Measurements from ENCODE around the gene DPYSL4.

Gene DPYSL4

DNA sequence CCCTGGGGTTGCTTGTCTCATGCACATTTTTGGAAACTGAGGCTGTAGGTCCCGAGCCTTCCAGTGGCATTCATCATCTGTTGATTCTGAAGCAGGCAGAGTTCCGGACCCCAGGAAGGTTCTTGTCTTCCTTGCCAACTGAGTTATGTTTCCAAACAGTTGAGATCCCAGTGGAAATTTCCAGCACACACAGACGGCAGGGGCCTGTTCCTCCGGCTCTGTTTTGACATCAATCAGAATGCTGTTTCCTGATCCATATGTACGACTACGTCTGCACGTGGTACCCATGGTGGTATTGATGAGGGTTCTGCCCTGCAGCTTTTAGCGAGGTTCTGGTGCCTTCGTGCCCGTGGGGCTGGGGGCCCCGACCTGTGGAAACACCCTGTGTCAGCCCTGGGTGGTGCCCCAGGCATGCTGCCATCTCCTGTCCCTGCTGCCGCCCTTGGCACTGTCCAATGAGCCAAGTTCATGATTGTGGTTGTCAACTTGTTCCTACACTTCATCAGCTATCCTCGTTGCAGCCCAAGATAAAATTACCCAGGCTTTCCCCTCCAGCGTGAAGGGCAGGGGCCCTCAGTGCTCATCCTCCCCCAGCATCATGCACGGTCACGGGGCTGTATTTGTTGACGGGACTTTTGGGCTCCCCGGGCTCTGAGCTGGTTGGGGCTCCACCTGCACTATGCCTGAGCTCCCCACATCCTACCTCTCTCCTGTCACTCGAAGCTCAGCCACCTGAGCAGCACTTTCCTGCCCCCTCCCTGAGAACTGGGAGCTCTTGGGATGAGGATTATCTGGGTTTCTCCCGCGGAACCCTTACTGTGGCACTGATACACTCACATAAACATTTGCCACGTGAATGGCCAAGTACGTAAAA, 7.8 kb upstream of the DPYSL4 start:
- DNase-seq (ENCODE audit: low read depth) = no peak

GRCh38 chr10:132179551-132180392, 7.0 kb upstream of the DPYSL4 start:
- no peak for DNase-seq (ENCODE audit: low read depth)

- no peak for DNase-seq (ENCODE audit: low read depth)
Measured at GRCh38 chr10:132180736-132181135, 6.0 kb upstream of the DPYSL4 start.

GRCh38 chr10:132181691-132182425, 4.9 kb upstream of the DPYSL4 start:
- DNase-seq (ENCODE audit: low read depth) = no peak

- no peak for DNase-seq (ENCODE audit: low read depth)
Measured at GRCh38 chr10:132182591-132182990, 4.2 kb upstream of the DPYSL4 start.

DNA sequence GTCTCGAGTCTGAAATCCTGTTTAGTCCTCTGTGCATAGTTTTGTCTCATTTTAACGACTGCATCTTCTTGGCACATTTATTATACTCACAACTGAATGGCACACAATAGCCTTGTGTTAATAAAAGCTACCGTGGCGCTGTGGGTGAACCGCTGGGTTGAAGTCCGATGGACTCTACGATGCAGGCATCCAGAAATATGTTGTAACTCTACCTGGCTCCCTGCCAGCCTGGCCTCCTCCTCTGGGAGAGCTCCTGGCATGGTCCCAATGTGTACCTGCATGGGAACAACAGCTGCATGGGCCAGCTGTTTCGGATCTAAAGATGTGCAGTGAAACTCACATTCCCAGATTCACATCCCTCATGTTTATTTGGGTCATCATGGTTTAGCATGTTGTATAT, 3.7 kb upstream of the DPYSL4 start:
- no peak for DNase-seq (ENCODE audit: low read depth)

DNA sequence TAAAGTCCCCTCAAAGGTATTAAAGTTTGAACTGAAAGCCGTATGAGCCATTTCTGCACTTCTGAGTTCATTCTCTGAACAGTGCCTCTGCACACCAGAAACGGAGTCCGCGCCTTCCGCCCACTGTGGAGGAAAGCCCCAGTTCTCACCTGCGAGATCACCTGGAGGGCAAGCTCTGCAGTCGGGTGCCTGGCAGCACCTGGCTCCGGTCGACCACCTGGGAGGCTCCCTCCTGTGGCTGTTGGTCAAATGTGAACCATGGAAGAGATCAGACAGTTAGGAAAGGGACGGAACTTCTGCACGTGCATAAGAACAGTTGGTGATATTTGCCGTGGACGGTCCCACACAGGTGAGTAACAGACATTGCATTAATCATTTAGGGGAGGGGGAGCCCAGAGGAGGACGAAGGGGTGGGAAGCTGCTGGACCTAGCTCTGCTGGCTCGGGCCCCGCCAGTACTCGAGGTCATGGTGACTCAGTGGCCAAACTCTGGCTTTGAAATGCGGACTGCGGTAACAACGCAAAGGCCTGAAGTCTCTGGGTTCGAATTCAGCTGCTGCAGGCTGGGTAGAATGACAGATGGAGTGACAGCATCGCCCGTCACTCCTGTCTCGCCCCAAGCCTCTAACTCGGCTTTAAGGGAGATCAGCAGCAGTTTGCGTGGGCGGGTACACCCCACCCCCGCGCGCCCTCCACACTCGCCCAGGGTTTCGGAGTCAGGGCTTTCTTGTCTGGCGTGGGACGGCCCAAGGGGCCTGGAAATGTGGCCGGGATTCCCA, 1.7 kb upstream of the DPYSL4 start:
- no peak for DNase-seq (ENCODE audit: low read depth)

DNA sequence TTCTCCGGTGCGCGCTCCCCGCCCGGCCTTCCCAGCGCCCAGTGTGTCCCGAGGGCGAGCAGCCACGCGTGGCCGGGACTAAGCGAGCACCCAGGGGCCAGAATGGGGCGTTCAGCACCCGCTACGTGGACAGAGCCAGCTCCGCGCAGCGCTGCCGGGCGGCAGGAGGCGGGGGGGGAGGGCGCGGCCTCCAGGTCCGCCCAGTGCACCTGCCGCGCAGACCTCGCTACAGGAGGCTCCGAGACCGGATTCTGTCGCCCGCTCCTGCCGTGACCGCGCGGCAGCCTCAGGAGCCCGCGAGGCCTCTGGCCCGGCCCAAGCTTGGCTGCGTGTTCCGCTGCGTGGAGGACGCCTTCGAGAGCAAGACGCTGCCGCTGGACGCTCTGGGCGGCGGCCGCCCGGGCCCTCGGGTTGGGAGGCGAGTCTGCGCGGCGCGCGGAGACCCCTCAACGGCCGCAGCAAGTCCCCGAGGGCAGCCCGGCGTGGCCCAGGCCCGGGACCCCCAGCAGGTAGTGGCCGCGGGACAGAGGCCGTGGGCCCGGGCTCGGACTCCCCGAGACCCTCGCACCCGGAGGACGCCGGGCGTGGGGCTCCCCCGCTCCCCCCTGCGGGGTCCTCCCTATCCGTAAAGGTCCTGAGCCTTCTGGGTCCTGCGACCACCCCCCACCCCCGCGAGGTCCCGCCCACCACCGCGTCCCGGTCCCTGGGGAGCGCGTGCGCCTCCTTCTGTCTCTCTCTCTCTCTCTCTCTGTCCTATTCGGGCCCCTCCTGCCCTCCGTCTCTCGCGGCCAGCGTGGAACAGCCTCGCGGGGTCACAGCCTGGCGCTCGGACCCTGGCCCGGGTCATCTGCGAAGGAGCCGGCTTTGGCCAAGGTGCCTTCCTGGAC, 904 bp upstream of the DPYSL4 start:
- peak; percentile 21 for DNase-seq (ENCODE audit: low read depth)

- DNase-seq (ENCODE audit: low read depth) = no peak
Measured at GRCh38 chr10:132187430-132188138, 836 bp downstream of the DPYSL4 start.

- DNase-seq (ENCODE audit: low read depth) = no peak
Measured at GRCh38 chr10:132188331-132188730, 1.6 kb downstream of the DPYSL4 start.

DNA sequence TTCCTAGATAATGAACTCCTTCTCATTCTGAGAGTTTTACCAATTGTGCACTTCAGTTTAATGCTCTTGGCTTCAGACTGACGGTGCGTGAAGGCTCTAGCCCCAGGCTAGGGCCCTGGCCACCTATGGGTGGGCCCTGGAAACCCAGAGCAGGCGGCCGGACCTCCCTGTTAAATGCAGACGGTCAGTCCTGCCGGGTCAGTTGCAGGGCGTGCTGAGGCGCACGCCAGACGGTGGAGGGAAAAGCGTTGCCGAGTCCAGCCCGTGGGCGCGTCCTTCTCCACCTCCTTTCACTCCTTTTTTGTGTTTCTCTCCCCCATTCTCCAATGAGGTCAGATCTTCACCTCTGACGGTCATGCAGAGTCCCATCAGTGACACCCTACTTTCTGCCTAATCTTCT, 2.3 kb downstream of the DPYSL4 start:
- DNase-seq (ENCODE audit: low read depth) = no peak

- DNase-seq (ENCODE audit: low read depth) = no peak
Measured at GRCh38 chr10:132189810-132190422, 3.2 kb downstream of the DPYSL4 start.

DNA sequence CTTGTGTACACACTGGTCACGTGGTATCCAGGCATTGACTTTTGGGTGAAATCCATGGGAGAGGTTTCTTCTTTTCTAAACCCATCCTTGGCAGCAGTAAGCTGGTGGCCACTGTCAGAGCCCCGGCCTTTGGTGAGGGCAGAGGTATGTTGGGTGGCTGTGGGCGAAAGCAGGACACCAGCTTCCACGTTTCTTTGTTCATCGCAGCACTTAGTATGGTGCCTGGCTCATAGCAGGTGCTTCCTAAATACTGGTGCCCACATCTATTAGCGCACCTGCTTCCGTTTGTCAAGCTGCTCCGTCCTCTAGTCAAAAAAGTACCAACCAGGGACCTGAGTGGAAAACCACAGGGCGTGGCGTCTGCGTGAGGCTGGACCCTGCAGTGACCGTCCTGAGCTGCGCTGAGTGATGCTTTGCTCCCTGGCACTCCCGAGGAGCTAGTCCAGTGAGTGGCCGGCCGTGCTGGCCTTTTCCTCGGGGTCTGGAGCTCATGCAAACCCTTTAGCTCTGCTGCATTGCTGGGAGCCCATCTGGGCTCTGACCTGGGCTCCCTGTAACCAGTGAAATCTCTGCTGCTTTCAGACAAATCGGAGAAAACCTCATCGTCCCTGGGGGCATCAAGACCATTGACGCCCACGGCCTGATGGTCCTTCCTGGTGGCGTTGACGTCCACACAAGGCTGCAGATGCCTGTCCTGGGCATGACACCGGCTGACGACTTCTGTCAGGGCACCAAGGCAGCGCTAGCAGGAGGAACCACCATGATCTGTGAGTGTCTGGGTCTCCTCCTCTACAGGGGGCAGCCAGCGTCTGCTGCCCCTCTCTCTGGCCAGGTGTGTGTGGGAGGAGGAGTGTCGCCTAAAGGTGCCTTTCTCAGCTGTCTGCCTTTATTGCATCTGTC, 5.6 kb downstream of the DPYSL4 start:
- no peak for DNase-seq (ENCODE audit: low read depth)

DNA sequence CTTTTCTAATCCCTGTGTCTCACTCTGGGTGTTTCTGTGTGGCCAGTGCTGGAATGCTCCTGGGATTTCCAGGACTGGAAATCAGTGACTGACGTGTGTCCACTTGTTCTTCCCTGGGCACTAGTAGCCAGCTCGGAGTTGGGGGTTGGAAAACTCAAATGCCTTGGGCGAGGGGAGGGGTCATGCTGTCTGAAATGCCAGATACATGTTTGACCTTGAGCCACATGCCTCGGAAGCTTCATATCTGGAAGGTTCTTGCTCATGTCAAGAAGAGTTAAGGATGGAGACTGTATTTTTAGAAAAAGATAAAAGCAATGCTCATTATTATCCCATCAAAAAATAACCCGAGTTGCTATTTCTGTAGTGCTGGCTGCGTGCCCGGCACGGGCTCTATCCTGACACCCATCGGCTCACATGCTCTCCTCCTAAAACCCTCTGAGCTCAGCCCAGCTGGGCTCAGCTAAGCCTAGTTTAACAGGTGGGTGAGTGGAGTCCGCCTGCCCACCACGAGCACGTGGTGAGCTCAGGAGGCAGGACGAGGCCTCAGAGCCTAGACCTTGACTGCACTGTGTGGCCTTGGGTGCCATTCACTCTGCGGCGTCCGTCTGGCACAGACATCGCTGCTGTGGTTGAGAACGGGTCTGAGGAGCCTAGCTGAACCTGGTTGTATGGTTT, 6.4 kb downstream of the DPYSL4 start:
- DNase-seq (ENCODE audit: low read depth) = no peak

- DNase-seq (ENCODE audit: low read depth) = no peak
Measured at GRCh38 chr10:132193907-132194552, 7.3 kb downstream of the DPYSL4 start.

DNA sequence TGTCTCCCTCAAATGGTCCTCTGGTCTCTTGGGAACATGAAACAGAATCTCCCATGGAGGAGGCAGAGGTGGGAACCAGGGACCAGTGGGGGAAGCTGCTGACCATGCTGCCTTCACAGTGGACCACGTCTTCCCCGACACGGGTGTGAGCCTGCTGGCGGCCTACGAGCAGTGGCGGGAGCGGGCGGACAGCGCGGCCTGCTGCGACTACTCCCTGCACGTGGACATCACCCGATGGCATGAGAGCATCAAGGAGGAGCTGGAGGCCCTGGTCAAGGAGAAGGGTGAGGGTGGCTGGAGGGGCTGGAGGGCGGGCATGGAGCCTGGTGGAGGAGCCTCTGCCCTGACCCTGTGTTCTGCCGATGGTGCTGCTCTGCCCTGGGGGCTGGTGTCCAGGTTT, 8.0 kb downstream of the DPYSL4 start:
- DNase-seq (ENCODE audit: low read depth) = no peak

DNA sequence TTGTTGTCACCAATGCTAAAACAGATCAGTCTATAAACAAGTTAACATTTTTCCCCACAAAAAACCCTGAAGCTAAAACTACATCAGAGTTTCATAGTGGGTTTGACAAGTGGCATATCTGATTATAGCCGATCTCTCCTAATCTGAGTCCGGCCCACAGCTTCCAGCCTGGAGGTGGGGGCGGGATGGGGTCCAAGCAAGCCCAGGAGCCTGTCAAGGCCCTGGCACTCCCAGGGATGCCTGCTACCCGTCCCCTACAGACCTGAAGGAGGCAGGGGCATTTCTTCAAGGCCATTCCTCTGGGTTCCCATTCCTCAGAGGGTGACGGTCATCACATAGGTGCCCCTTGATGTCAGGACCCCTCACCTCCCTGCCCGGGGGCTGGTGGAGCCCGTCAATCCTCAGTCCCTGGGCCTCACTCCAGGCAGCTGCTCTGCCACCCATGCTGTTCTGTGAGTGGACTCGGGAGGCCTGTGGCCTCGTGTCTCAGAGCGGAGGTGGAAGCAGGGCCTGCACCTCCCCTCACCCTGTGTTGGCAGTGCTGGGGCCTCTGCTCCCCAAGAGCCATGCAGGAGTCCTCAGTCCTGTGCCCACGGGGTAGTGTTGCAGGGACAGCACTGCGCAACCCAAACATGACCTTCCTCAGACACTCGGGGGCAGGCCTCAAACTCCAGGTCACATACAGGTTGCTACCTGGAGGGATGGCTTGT, 8.8 kb downstream of the DPYSL4 start:
- DNase-seq (ENCODE audit: low read depth) = no peak

Measured in activated T-helper 9 cell treated with anti-CD3 and anti-CD28 coated beads, Interleukin-2, amount 50 U/mL, for 16 hours (primary cell).